ENCODE data around the gene VPS50. TPM values are rescaled to one million over a fixed set of nuclear protein-coding genes. Genes with fewer than 3 reads are reported as not detected.
"Not testable (repeated sequence)": the region's sequence is repeated elsewhere in the genome, so short reads cannot be mapped to it uniquely, and the experiment has no call there.

VPS50 gene
- total RNA-seq, 1 donor from 2014 or later = 16.7 TPM

DNA sequence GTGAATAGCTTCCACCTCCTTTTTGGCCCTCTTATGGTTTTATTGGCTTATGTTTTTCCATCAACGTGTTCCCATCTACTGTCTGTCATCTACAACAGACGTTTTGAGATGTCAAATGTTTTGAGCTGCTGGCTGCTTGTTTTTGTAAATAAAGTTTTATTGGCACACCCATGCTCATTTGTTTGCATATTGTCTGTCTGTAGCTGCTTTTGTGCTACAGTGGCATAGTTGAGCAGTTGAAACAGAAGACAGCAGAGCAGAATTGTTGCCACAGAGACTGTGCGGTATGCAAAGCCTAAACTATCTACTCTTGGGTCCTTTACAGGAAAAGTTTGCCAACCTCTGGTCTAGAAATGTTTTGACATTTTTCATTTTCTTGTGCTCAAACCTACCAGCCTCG lies 88.7 kb downstream of the VPS50 start:
- Mint-ChIP-seq H3K9me3 (ENCODE audit: low read depth) (no peaks in the 10 kb centered on the region), H3K4me3 (ENCODE audit: unreplicated experiment) (no peak overlapping the region), H3K27ac (ENCODE audit: unreplicated experiment) (no peak overlapping the region), H3K27me3 (ENCODE audit: low read depth) (no peaks in the 10 kb centered on the region), H3K4me1 (ENCODE audit: low read depth) (peaks cover 11% of the 10 kb centered on the region), H3K36me3 (ENCODE audit: low read depth) (peaks cover 13% of the 10 kb centered on the region)
- no peak for DNase-seq (ENCODE audit: low spot score)
- TF ChIP-seq, protein P1, sequence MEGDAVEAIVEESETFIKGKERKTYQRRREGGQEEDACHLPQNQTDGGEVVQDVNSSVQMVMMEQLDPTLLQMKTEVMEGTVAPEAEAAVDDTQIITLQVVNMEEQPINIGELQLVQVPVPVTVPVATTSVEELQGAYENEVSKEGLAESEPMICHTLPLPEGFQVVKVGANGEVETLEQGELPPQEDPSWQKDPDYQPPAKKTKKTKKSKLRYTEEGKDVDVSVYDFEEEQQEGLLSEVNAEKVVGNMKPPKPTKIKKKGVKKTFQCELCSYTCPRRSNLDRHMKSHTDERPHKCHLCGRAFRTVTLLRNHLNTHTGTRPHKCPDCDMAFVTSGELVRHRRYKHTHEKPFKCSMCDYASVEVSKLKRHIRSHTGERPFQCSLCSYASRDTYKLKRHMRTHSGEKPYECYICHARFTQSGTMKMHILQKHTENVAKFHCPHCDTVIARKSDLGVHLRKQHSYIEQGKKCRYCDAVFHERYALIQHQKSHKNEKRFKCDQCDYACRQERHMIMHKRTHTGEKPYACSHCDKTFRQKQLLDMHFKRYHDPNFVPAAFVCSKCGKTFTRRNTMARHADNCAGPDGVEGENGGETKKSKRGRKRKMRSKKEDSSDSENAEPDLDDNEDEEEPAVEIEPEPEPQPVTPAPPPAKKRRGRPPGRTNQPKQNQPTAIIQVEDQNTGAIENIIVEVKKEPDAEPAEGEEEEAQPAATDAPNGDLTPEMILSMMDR (IDR thresholded peaks at IDR 0.05) = no peak

GRCh38 chr7:93326291-93326690 lies 94.1 kb downstream of the VPS50 start:
- not testable (repeated sequence) for H3K4me3 Mint-ChIP-seq (ENCODE audit: unreplicated experiment); DNase-seq (ENCODE audit: low spot score); H3K36me3 Mint-ChIP-seq (ENCODE audit: low read depth); H3K27ac Mint-ChIP-seq (ENCODE audit: unreplicated experiment); H3K9me3 Mint-ChIP-seq (ENCODE audit: low read depth); H3K27me3 Mint-ChIP-seq (ENCODE audit: low read depth)
- H3K4me1 Mint-ChIP-seq (ENCODE audit: low read depth) = peaks cover 24% of the 10 kb centered on the region

DNA sequence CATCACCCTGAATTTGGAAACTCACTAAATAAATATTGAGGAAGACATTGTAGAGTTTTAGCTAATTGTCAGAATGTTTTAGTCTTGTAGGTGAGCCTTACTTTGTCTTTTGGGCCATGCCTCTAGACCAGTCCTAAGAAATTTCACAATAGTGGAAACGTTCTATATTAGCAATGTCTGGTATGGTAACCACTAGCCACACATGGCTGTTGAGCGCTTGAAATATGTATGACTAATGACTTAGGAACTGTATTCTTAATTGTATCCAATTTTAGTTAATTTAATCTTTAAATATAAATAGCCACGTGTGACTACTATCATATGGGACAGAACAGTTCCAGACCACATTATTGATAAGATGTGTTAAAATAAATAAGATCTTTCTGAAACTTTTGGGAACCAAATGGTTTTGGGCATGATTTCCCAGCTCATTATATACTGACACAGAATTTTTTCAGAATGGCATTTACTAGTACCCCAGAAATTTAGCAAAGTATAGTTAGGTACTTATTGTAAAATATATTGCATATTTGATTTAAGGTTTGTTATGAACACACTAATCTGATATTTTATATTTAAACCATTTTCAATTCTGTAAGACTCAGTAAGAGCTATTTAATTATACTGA lies 95.0 kb downstream of the VPS50 start:
- no peak for DNase-seq (ENCODE audit: low spot score)
- Mint-ChIP-seq H3K4me3 (ENCODE audit: unreplicated experiment) (no peak overlapping the region), H3K4me1 (ENCODE audit: low read depth) (peaks cover 24% of the 10 kb centered on the region), H3K27me3 (ENCODE audit: low read depth) (no peaks in the 10 kb centered on the region), H3K9me3 (ENCODE audit: low read depth) (peaks cover 11% of the 10 kb centered on the region), H3K27ac (ENCODE audit: unreplicated experiment) (peak overlapping the region; percentile 74), H3K36me3 (ENCODE audit: low read depth) (peaks cover 4% of the 10 kb centered on the region)
- TF ChIP-seq, protein P1 (IDR thresholded peaks at IDR 0.05) = no peak

DNA sequence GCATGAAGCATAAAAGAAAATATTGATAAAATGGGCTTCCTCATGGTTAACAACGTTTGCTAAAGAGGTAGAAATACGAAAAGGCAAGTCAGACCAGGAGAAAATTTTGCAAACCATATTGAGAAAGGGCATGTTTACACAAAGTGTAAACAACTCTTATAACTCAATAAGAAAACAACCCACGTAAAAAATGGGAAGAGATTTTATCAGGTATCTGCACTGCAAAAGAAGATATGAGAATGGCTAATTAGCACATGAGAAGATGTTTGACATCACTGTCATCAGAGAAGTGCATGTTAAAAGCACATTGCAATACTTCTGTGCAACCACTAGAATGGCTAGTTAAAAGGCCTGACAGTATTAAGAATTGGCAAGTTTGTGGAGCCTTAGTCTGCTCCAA lies 99.5 kb downstream of the VPS50 start:
- no peak for DNase-seq (ENCODE audit: low spot score)
- H3K27ac Mint-ChIP-seq (ENCODE audit: unreplicated experiment) = no peak overlapping the region
- no peaks in the 10 kb centered on the region for H3K27me3 Mint-ChIP-seq (ENCODE audit: low read depth)
- peaks cover 24% of the 10 kb centered on the region for H3K4me1 Mint-ChIP-seq (ENCODE audit: low read depth)
- H3K4me3 Mint-ChIP-seq (ENCODE audit: unreplicated experiment) = no peak overlapping the region
- peaks cover 12% of the 10 kb centered on the region for H3K9me3 Mint-ChIP-seq (ENCODE audit: low read depth)
- no peaks in the 10 kb centered on the region for H3K36me3 Mint-ChIP-seq (ENCODE audit: low read depth)
- TF ChIP-seq, protein P1 (IDR thresholded peaks at IDR 0.05) = no peak

DNA sequence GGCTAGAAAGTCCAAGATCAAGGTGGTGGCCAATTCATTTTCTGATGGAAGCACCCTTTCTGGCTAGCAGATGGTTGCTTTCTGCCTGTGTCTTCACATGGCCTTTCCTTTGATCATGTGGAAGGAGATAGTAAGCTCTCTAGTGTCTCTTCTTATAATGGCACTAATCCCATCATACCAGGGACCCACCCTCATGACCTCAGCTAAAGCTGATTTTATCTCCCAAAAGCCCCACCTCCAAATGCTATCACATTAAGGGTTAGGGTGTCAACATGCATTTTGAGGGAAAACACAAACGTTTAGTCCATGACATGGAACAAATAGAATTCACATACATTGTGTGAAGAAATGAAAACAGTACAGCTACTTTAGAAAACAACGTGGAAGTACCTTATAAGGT lies 100.0 kb downstream of the VPS50 start:
- TF ChIP-seq, protein P1 (IDR thresholded peaks at IDR 0.05) = no peak
- Mint-ChIP-seq H3K4me1 (ENCODE audit: low read depth) (peaks cover 21% of the 10 kb centered on the region), H3K27ac (ENCODE audit: unreplicated experiment) (no peak overlapping the region), H3K4me3 (ENCODE audit: unreplicated experiment) (no peak overlapping the region), H3K36me3 (ENCODE audit: low read depth) (no peaks in the 10 kb centered on the region), H3K27me3 (ENCODE audit: low read depth) (no peaks in the 10 kb centered on the region), H3K9me3 (ENCODE audit: low read depth) (peaks cover 12% of the 10 kb centered on the region)
- DNase-seq (ENCODE audit: low spot score) = no peak

GRCh38 chr7:93337052-93337451 lies 104.9 kb downstream of the VPS50 start:
- no peaks in the 10 kb centered on the region for H3K27me3 Mint-ChIP-seq (ENCODE audit: low read depth)
- H3K9me3 Mint-ChIP-seq (ENCODE audit: low read depth) = peaks cover 8% of the 10 kb centered on the region
- TF ChIP-seq, protein P1 (IDR thresholded peaks at IDR 0.05) = no peak

GRCh38 chr7:93342178-93342577 lies 110.0 kb downstream of the VPS50 start:
- not testable (repeated sequence) for H3K27me3 Mint-ChIP-seq (ENCODE audit: low read depth); H3K9me3 Mint-ChIP-seq (ENCODE audit: low read depth); DNase-seq (ENCODE audit: low spot score); H3K4me1 Mint-ChIP-seq (ENCODE audit: low read depth); H3K4me3 Mint-ChIP-seq (ENCODE audit: unreplicated experiment); H3K27ac Mint-ChIP-seq (ENCODE audit: unreplicated experiment)
- peaks cover 18% of the 10 kb centered on the region for H3K36me3 Mint-ChIP-seq (ENCODE audit: low read depth)

More at GRCh38 chr7:93337052-93337451, 104.9 kb downstream of the VPS50 start:
- no peak for DNase-seq (ENCODE audit: low spot score)
- Mint-ChIP-seq H3K4me3 (ENCODE audit: unreplicated experiment) (no peak overlapping the region), H3K4me1 (ENCODE audit: low read depth) (no peaks in the 10 kb centered on the region), H3K36me3 (ENCODE audit: low read depth) (peaks cover 13% of the 10 kb centered on the region), H3K27ac (ENCODE audit: unreplicated experiment) (no peak overlapping the region)

Measured in chondrocyte (in vitro differentiated cells).